Ectodermal cell (in vitro differentiated cells): ENCODE measurements around the gene SNX30.

Experiments used
- H3K27ac ChIP-seq: 2 replicates; pipeline ENCODE4 v1.7.0; 2013; ENCODE audit warnings: mild to moderate bottlenecking, low read depth, low read length; ENCODE audit not compliant: insufficient read depth, poor library complexity, severe bottlenecking
- H3K27me3 ChIP-seq: 2 replicates; pipeline ENCODE4 v1.7.0; 2013; ENCODE audit warnings: mild to moderate bottlenecking, low read length; ENCODE audit not compliant: insufficient read depth, control insufficient read depth, poor library complexity, severe bottlenecking
- H3K36me3 ChIP-seq: one replicate; pipeline ENCODE4 v1.7.0; 2013; ENCODE audit warnings: low read length; ENCODE audit not compliant: control insufficient read depth, insufficient read depth
- H3K4me1 ChIP-seq: one replicate; pipeline ENCODE4 v1.7.0; 2013; ENCODE audit warnings: low read length; ENCODE audit not compliant: control insufficient read depth, insufficient read depth
- H3K4me3 ChIP-seq: 2 replicates; pipeline ENCODE4 v1.7.0; 2013; ENCODE audit warnings: low read depth, low read length, control low read depth; ENCODE audit not compliant: insufficient read depth
- H3K9me3 ChIP-seq: 2 replicates; pipeline ENCODE4 v1.7.0; 2013; ENCODE audit warnings: mild to moderate bottlenecking, low read length, moderate library complexity; ENCODE audit not compliant: control insufficient read depth
- WGBS, 2 experiments: methylation state at CpG; one replicate each; pipeline ENCODE4 v1.1.7; 2013; ENCODE audit warnings: missing lambda C conversion rate in 2 of 2; 5-methylcytosine and 5-hydroxymethylcytosine counted together

Gene SNX30

DNA sequence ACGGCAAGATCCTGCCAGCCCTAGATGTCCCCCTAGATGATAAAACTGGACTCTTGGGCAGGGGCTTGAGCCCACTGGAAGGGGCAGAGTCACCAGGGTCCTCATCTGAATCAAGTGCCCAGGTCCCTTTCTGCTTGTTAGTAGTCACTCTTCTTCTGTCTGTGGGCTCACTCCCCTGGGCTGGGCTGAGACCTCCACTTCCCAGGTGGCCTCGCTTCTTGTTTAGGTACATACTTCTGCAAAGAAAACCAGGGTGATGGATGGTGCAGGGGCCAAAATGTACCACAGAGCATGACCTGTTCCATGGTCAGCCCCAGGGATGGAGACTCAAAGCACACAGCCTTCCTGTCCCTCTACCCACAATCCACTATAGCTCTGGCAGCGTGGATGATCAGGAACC is 141.0 kb downstream of the SNX30 start:
- 92 to 95% methylated on average over 3 of the region's 3 CpGs for WGBS, 2 experiments
- H3K9me3 ChIP-seq, result no peaks in the 10 kb centered on the region
- H3K4me1 ChIP-seq, result no peaks in the 10 kb centered on the region
- no peaks in the 10 kb centered on the region for H3K36me3 ChIP-seq
- H3K27me3 ChIP-seq, result peaks cover 30% of the 10 kb centered on the region
- H3K27ac ChIP-seq, result no peak overlapping the region
- no peak overlapping the region for H3K4me3 ChIP-seq

DNA sequence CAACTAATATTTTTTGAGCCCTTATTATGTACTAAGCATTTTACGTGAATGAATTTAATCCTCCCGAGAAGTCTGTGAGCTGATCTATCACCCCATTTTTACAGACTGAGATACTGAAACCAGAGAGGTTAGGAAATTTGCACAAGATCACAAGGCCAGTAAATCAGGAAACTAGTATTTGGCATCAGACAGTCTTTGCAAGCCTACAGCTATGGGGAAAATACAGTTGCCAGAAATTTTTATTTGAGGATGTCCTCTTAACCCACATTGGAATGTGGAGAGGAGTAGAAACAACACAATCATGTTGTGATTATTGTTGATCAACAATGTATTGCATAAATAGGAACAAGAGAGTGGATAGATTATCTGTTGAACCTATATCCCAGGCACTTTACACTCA is 142.4 kb downstream of the SNX30 start:
- H3K9me3 ChIP-seq, result no peaks in the 10 kb centered on the region
- peaks cover 30% of the 10 kb centered on the region for H3K27me3 ChIP-seq
- WGBS, 2 experiments, result 96 to 98% methylated on average over 2 of the region's 2 CpGs
- H3K36me3 ChIP-seq, result no peaks in the 10 kb centered on the region
- H3K27ac ChIP-seq, result no peak overlapping the region
- H3K4me1 ChIP-seq, result no peaks in the 10 kb centered on the region
- H3K4me3 ChIP-seq, result no peak overlapping the region

DNA sequence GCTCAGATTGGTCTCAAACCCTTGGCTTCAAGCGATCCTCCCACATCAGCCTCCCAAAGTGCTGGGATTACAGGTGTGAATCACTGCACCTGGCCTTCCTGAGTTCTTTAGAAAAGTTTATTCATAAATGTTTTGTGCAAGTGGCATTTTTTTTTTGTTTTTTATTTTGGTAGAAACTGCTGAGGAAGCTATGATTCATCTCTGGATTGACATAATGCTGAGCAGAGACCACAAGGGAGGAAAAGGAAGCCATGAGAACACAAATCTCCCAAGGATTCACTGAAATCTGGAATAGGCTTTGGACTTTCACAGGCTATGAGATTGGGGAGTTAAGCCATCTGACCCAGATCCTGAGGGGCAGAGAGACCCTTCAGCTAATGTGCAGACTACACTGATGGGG is 143.5 kb downstream of the SNX30 start:
- H3K4me1 ChIP-seq, result no peaks in the 10 kb centered on the region
- WGBS, 2 experiments, result 73 to 86% methylated on average over 1 of the region's 1 CpG
- no peaks in the 10 kb centered on the region for H3K9me3 ChIP-seq
- no peak overlapping the region for H3K27ac ChIP-seq
- H3K4me3 ChIP-seq, result no peak overlapping the region
- H3K27me3 ChIP-seq, result peaks cover 30% of the 10 kb centered on the region
- no peaks in the 10 kb centered on the region for H3K36me3 ChIP-seq

DNA sequence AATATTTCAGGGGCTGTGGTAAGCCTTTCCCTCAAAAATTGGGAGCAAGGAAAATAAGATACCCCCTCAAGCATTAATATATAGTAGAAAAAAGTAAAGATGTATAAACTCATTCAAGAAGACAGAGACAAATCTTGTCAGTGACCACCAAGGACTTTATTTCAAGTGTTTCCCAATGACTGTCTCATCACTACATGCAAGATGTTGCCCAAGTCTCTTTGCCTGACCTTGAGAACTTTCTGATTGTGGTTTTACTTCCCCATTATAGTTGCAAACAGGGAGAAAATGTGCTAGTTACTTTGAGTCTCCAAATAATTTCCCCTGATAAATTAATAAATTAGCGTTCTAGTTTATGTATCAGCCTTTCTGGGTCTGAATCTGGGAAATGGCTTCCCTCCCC is 144.1 kb downstream of the SNX30 start:
- WGBS, 2 experiments, result 91 to 96% methylated on average over 1 of the region's 1 CpG

DNA sequence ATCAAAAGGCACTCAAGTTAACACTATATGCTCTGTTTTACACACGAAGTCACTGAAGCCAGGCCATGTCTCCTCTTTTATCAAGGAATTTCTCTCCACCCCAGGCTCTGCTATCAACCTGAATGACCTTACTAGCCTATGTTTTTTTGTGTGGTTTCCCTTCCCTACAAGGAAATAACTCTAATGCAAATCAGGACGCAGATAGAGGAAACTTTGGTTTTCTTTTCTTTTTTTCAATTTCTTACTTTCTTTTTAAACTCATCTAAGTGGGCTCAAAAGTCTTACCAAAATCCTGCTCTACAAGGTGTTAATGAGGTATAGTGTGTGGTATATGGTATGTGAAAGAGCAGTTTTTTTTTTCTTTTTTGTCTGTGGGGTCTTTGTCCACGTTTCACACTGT is 145.6 kb downstream of the SNX30 start:
- no peak overlapping the region for H3K27ac ChIP-seq
- H3K27me3 ChIP-seq, result peaks cover 10% of the 10 kb centered on the region
- H3K9me3 ChIP-seq, result no peaks in the 10 kb centered on the region
- H3K4me1 ChIP-seq, result no peaks in the 10 kb centered on the region
- H3K4me3 ChIP-seq, result no peak overlapping the region
- 65 to 73% methylated on average over 3 of the region's 3 CpGs for WGBS, 2 experiments
- no peaks in the 10 kb centered on the region for H3K36me3 ChIP-seq

More for the DNA sequence above, 144.1 kb downstream of the SNX30 start:
- Histone ChIP-seq H3K27me3 (peaks cover 24% of the 10 kb centered on the region), H3K4me3 (no peak overlapping the region), H3K4me1 (no peaks in the 10 kb centered on the region), H3K9me3 (no peaks in the 10 kb centered on the region), H3K36me3 (no peaks in the 10 kb centered on the region), H3K27ac (no peak overlapping the region)

GRCh38 chr9:112898872-112899311 is 148.3 kb downstream of the SNX30 start:
- H3K36me3 ChIP-seq, result no peaks in the 10 kb centered on the region
- 78 to 87% methylated on average over 4 to 6 of the region's 6 CpGs for WGBS, 2 experiments
- H3K27me3 ChIP-seq, result no peaks in the 10 kb centered on the region
- no peak overlapping the region for H3K4me3 ChIP-seq
- H3K4me1 ChIP-seq, result no peaks in the 10 kb centered on the region
- H3K27ac ChIP-seq, result no peak overlapping the region
- H3K9me3 ChIP-seq, result no peaks in the 10 kb centered on the region

GRCh38 chr9:112900488-112900887 is 149.9 kb downstream of the SNX30 start:
- no peaks in the 10 kb centered on the region for H3K27me3 ChIP-seq
- H3K4me1 ChIP-seq, result no peaks in the 10 kb centered on the region
- no peak overlapping the region for H3K4me3 ChIP-seq
- H3K27ac ChIP-seq, result no peak overlapping the region
- 93 to 95% methylated on average over 3 of the region's 4 CpGs for WGBS, 2 experiments
- no peaks in the 10 kb centered on the region for H3K36me3 ChIP-seq
- no peaks in the 10 kb centered on the region for H3K9me3 ChIP-seq

- Histone ChIP-seq H3K9me3 (no peaks in the 10 kb centered on the region), H3K36me3 (no peaks in the 10 kb centered on the region), H3K27ac (no peak overlapping the region), H3K27me3 (no peaks in the 10 kb centered on the region), H3K4me1 (no peaks in the 10 kb centered on the region), H3K4me3 (no peak overlapping the region)
- 74 to 93% methylated on average over 1 of the region's 1 CpG for WGBS, 2 experiments
Measured at GRCh38 chr9:112900901-112901300, 150.3 kb downstream of the SNX30 start.

DNA sequence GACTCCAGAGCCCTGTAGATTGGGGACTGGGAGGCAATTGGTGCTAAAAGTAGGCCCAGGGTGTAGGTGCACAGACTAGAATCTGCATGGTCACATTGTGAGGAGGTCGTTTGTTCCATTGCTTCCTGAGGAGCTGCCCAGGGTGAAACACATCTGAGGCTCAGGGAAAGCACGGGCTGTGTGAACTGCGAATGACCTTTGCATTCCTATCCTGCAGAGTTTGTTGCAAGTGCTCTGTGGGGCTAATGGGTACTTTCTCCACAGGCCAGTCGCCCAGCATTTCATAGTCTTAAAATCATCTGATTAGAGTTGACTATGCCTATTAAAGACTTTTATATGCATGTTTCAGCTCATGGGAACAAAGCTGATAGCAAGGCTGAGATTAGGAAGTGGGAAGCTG is 154.5 kb downstream of the SNX30 start:
- H3K4me1 ChIP-seq, result no peaks in the 10 kb centered on the region
- no peaks in the 10 kb centered on the region for H3K9me3 ChIP-seq
- H3K27me3 ChIP-seq, result no peaks in the 10 kb centered on the region
- WGBS, 2 experiments, result 71 to 77% methylated on average over 4 of the region's 4 CpGs
- H3K36me3 ChIP-seq, result no peaks in the 10 kb centered on the region
- H3K27ac ChIP-seq, result no peak overlapping the region
- H3K4me3 ChIP-seq, result no peak overlapping the region

- Histone ChIP-seq H3K36me3 (no peaks in the 10 kb centered on the region), H3K4me3 (no peak overlapping the region), H3K9me3 (peaks cover 4% of the 10 kb centered on the region), H3K27ac (no peak overlapping the region), H3K4me1 (no peaks in the 10 kb centered on the region), H3K27me3 (no peaks in the 10 kb centered on the region)
- WGBS, 2 experiments, result 89 to 91% methylated on average over 2 of the region's 2 CpGs
Measured at GRCh38 chr9:112911736-112912135, 161.2 kb downstream of the SNX30 start.

DNA sequence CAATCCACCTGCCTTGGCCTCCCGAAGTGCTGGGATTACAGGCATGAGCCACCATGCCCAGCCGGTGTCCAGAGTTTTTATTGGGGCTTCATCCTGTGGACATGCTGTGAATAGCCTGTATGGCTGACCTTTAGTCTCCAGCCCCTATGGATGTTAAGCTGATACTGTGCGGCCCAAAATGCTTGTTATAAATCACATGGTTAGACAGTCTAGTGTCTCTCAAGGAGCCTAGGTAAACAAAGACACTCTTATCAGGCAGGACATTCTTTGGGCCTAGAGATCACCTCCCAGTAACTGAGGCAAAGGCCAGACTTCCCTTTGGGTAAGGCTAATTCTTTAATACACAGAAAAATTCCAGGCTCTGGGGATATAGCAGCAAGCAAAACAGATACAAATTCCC is 162.1 kb downstream of the SNX30 start:
- H3K9me3 ChIP-seq, result peaks cover 4% of the 10 kb centered on the region
- H3K4me1 ChIP-seq, result no peaks in the 10 kb centered on the region
- no peak overlapping the region for H3K4me3 ChIP-seq
- 91 to 95% methylated on average over 3 of the region's 3 CpGs for WGBS, 2 experiments
- H3K36me3 ChIP-seq, result no peaks in the 10 kb centered on the region
- H3K27me3 ChIP-seq, result peaks cover 5% of the 10 kb centered on the region
- no peak overlapping the region for H3K27ac ChIP-seq
